Mononuclear cell (primary cell): ENCODE measurements around the gene NPIPA2. TPM values are rescaled to one million over a fixed set of nuclear protein-coding genes. Genes with fewer than 3 reads are reported as not detected.
"Not testable (repeated sequence)": the region's sequence is repeated elsewhere in the genome, so short reads cannot be mapped to it uniquely, and the experiment has no call there.

Experiments used
- H3K27me3 ChIP-seq: 2 replicates; pipeline ENCODE4 v1.6.0; 2011; ENCODE audit warnings: low read length, control low read depth; ENCODE audit not compliant: insufficient read depth
- H3K4me1 ChIP-seq: 2 replicates; pipeline ENCODE4 v1.5.1; 2011; ENCODE audit warnings: mild to moderate bottlenecking, low read length, control low read depth; ENCODE audit not compliant: insufficient read depth
- H3K4me3 ChIP-seq: 2 replicates; pipeline ENCODE4 v1.5.1; 2011; ENCODE audit warnings: mild to moderate bottlenecking, low read length, moderate library complexity
- H3K9me3 ChIP-seq: 2 replicates; pipeline ENCODE4 v1.5.1; 2011; ENCODE audit warnings: low read depth, mild to moderate bottlenecking, control low read depth, low read length
- total RNA-seq: library from RNA; depleted of rRNA; stranded (reverse); fragments of >200 nt; gene quantifications from one replicate; pipeline ENCODE4 v1.2.3, GENCODE V29; 2012

The NPIPA2 gene
- total RNA-seq, 1 donor = 0.21 TPM

DNA sequence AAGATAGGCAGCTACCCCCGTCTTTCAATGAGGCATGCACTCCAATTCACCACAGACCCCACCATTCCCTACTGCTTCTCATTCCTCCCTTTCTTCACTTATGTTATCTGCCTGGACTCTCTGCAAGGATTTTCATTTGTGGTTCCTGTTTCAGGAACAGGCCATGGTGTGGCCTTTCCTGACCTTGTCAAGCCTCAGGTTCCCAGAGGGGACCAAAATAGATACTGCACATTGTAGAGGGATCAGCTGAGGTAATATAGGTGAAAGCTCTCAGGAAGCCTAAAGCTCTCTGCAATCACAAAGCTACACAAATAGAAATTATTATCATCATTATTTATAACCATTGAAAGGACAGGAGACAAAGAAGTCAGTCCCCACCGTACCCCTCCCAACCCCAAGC, 50.6 kb downstream of the NPIPA2 start:
- H3K4me3 ChIP-seq, H3K9me3 ChIP-seq, H3K4me1 ChIP-seq, H3K27me3 ChIP-seq: not testable (repeated sequence)

DNA sequence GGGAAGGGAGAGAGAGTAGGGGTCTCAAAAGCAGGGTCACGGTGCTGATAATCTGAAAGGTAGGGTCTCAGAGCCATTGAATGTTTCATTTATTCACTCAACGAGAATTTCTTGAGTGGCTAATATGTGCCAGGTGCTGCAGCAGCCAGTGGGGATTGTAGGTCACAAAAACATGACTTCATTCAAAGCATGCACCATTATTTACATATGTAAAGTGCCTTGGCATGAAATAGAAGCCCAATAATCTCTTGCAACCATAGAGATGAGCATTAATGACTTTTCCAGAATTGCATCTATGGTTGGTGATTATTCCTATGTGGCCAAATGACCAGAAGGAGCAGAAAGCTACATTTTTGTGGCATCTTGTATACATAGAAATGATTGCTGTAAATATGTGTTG, 55.2 kb downstream of the NPIPA2 start:
- not testable (repeated sequence) for H3K4me1 ChIP-seq, H3K27me3 ChIP-seq, H3K4me3 ChIP-seq, H3K9me3 ChIP-seq

DNA sequence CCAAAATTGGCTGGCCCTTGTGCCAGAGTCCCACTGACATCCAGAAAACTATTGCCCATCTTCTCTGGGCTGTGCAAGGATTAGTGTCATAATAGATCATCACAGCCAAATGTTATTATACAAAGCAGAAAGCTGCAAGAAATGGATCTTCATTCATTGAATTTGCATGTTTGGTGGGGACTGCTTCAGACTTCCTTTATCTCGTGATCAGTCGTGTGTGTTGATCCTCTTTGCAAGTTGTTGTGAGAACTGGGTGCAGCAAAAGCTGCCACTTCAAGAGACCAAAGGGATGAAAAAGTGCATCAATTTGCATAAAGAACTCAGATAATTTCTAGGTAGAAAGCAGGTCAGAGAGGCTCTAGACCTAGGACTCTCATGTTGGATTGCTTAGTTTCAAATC, 61.2 kb downstream of the NPIPA2 start:
- H3K4me1 ChIP-seq, H3K4me3 ChIP-seq: not testable (repeated sequence)

DNA sequence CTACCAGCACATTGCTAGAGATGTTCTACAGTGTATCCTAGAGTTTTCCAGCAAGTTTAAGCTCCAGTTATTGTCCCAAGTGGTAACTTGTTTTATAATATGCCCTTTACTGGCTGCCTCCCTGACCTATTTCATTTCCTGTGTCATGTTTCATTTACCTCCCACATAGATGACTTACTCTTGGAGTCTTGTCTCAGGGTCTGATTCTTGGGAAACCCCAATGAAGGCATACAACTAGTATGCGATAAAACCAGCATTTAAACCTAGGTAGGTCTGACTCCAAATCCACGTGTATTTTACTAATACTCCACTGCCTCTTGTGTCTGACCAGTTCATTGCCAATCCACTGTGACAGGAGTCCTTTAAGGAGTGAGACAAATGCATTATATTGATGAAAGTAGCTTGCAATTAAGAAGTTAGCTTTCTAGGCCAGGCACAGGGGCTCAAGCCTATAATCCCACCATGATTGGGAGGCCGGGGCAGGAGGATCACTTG, 64.9 kb downstream of the NPIPA2 start:
- H3K9me3 ChIP-seq, H3K4me3 ChIP-seq, H3K4me1 ChIP-seq, H3K27me3 ChIP-seq: not testable (repeated sequence)

More for the DNA sequence above, 61.2 kb downstream of the NPIPA2 start:
- H3K27me3 ChIP-seq, H3K9me3 ChIP-seq: not testable (repeated sequence)

DNA sequence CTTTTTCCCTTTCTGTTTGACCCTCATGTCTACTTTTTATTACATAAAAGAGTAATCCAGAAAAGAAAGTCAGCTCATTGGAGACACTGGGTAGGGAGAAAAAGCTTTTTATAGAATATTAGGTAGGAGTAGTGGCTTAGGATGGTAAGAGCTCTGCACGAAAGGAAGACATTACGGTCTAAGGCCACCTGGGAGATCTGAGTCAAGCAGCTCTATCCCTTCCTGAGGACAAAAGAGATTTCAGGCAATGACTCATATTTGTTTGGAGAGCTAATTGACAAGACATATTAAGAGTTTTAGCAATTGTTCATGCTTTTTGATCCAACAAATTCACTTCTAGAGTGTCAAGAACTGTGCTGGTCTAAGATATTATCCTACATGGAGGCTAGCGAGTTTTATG, 71.6 kb downstream of the NPIPA2 start:
- not testable (repeated sequence) for H3K4me3 ChIP-seq

More for the DNA sequence above, 71.6 kb downstream of the NPIPA2 start:
- H3K27me3 ChIP-seq, H3K9me3 ChIP-seq, H3K4me1 ChIP-seq: not testable (repeated sequence)

Other genes starting within 250 kb of the NPIPA2 start
- gene PARN, start 112.3 kb upstream of the NPIPA2 start, total RNA-seq = 37.2 TPM
- gene BFAR, start 109.6 kb upstream of the NPIPA2 start, total RNA-seq = 70.0 TPM
- not detected for gene PLA2G10, start 48.2 kb upstream of the NPIPA2 start, total RNA-seq
- gene NPIPA3, start 39.1 kb upstream of the NPIPA2 start, total RNA-seq = not detected
- gene NOMO1, start 91.2 kb downstream of the NPIPA2 start, total RNA-seq = 16.4 TPM
- gene NPIPA1, start 194.9 kb downstream of the NPIPA2 start, total RNA-seq = 17.9 TPM
- 101 TPM for gene PDXDC1, start 232.5 kb downstream of the NPIPA2 start, total RNA-seq